CD4-positive, CD25-positive, alpha-beta regulatory T cell (primary cell): ENCODE results near the gene DEGS1. TPM values are rescaled to one million over a fixed set of nuclear protein-coding genes. Genes with fewer than 3 reads are reported as not detected.
A peak's percentile ranks its signal among the peaks of the same experiment; 100 is the strongest.

ENCODE experiments used
- ATAC-seq, 2 donors: fragments of 150-1000 bp; cut with Tn5 transposase; one replicate each; pipeline ENCODE4 v1.10.0; 2021; ENCODE audit warnings: low read depth in 2 of 2, moderate number of reproducible peaks in 2 of 2, moderate library complexity in 1 of 2
- DNase-seq, 3 donors: peaks; one replicate each; pipeline versions ENCODE4 v3.0.0 to v3.0.0-alpha.2; 2012 to 2022; ENCODE audit warnings: mixed read lengths in 1 of 3
- H3K27ac ChIP-seq: one replicate; pipeline ENCODE4 v1.7.0; 2013; ENCODE audit warnings: mild to moderate bottlenecking, low read length; ENCODE audit not compliant: insufficient read depth, poor library complexity, severe bottlenecking
- H3K27me3 ChIP-seq: one replicate; pipeline ENCODE4 v1.7.0; 2013; ENCODE audit warnings: low read length; ENCODE audit not compliant: control insufficient read depth, insufficient read depth
- H3K36me3 ChIP-seq: one replicate; pipeline ENCODE4 v1.7.0; 2013; ENCODE audit warnings: mild to moderate bottlenecking, low read length, moderate library complexity; ENCODE audit not compliant: control insufficient read depth, insufficient read depth
- H3K4me1 ChIP-seq: 2 replicates; pipeline ENCODE4 v1.7.0; 2013; ENCODE audit warnings: mild to moderate bottlenecking, low read length; ENCODE audit not compliant: insufficient read depth, control insufficient read depth, poor library complexity, severe bottlenecking
- H3K4me3 ChIP-seq: one replicate; pipeline ENCODE4 v1.7.0; 2013; ENCODE audit warnings: low read depth, mild to moderate bottlenecking, low read length, moderate library complexity
- H3K9me3 ChIP-seq, 2 experiments: 1 replicate in 1 of 2; 2 replicates in 1 of 2; pipeline ENCODE4 v1.7.0; 2013; ENCODE audit warnings: low read length in 2 of 2, mild to moderate bottlenecking in 1 of 2, moderate library complexity in 1 of 2; ENCODE audit not compliant: control insufficient read depth in 2 of 2
- H3K27ac Mint-ChIP-seq, 3 donors: one replicate each; pipeline ENCODE4 v1.8.0; 2020 to 2022; ENCODE audit warnings: mild to moderate bottlenecking in 3 of 3, mixed read lengths in 3 of 3, moderate library complexity in 2 of 3
- H3K27me3 Mint-ChIP-seq: one replicate; pipeline ENCODE4 v1.8.0; 2022; ENCODE audit warnings: mild to moderate bottlenecking, mixed read lengths
- H3K36me3 Mint-ChIP-seq: one replicate; pipeline ENCODE4 v1.8.0; 2020; ENCODE audit warnings: mixed read lengths
- H3K4me1 Mint-ChIP-seq, 4 donors: one replicate each; pipeline ENCODE4 v1.8.0; 2020 to 2022; ENCODE audit warnings: mixed read lengths in 4 of 4, mild to moderate bottlenecking in 1 of 4
- H3K4me3 Mint-ChIP-seq, 4 donors: one replicate each; pipeline ENCODE4 v1.8.0; 2020 to 2022; ENCODE audit warnings: mild to moderate bottlenecking in 4 of 4, mixed read lengths in 4 of 4, moderate library complexity in 3 of 4
- H3K9me3 Mint-ChIP-seq, 7 donors: one replicate each; pipeline ENCODE4 v1.8.0; 2020 to 2022; ENCODE audit warnings: mixed read lengths in 7 of 7, mild to moderate bottlenecking in 3 of 7, moderate library complexity in 2 of 7
- polyA plus RNA-seq, 4 donors: library from polyadenylated mRNA; unstranded; fragments of 300-500 nt; fragmentation: Illumina TruSeq; gene quantifications; one replicate each; pipeline ENCODE4 v1.2.3, GENCODE V29; 2021
- total RNA-seq: library from RNA; stranded (reverse); gene quantifications from one replicate; pipeline ENCODE4 v1.2.3, GENCODE V29; 2022

The DEGS1 gene
- total and polyA plus RNA-seq, 5 donors from 2014 or later: 46.1 to 161 (median 132) TPM

DNA sequence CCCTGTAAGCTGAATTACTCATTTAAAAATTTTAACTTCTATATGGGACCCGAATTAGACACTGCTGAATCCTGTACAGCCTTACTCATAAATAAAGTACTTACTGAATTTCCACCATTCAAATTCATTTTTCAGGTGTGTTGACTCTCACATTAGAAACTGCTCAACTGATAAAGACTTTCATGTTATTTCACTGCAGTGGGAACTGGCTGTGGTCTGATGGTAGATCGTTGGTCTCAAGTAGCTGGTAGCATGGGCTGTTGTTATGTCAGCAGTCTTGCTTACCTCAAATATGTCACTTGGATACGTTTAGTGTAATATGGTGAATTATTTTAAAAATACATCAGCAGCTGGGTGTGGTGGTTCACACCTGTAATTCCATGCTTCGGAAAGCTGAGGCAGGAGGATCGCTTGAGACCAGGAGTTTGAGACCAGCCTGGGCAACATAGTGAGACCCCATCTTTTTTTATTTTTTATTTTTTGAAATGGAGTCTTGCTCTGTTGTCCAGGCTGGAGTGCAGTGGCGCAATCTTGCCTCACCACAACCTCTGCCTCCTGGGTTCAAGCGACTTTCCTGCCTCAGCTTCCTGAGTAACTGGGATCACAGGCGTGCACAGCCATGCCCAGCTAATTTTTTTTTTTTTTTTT, 10.4 kb downstream of the DEGS1 start:
- Histone ChIP-seq H3K27ac (peak overlapping the region; percentile 23), H3K27me3 (no peaks in the 10 kb centered on the region), H3K4me3 (no peak overlapping the region), H3K9me3 (no peaks in the 10 kb centered on the region), H3K36me3 (peaks cover 33% of the 10 kb centered on the region), H3K4me1 (peaks cover 18% of the 10 kb centered on the region)
- Mint-ChIP-seq H3K4me1 (peaks cover 21 to 35% (median 27%) of the 10 kb centered on the region in 4 donors), H3K27me3 (no peaks in the 10 kb centered on the region), H3K4me3 (no peak overlapping the region), H3K27ac (peak overlapping the region in 1 of 3 donors; percentile 58), H3K9me3 (peaks cover 0 to 3% (median 0%) of the 10 kb centered on the region in 7 donors), H3K36me3 (peaks cover 30% of the 10 kb centered on the region)
- no peak for DNase-seq
- ATAC-seq: no peak

DNA sequence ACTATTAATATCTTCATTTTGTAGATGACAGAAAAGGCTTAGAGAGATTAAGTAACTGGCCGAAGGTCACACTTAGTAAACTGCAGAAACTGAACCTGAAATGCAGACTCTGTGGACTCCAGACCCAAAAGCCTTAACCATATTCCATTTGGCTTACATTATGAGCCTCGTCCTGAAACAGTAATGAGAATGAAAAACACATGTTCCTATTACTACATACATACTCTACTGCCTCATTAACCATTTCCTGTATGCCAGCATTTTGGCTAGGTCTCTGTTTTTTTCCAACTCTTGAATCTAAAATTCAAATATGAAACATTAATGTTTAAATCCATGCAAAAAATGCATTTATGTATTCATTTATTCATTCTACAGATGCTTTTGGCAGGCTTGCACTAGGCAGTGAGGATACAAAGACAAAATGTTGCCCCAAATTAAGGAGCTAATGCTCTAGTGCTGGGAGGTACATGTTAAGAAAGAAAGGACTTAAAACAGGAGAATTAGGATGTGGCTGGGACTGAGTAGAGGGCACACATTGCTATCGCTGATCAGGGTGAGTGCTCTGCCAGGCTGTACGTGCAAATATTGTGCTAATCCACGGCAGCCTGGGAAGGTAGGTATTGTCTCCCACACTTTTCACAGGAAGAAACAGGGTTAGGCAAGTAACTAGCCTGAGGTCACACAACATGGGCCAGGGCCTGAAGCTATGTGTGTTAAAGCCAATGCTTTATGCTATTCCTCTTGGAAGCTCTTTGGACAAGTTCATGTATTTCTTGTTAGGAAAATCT, 14.0 kb downstream of the DEGS1 start:
- peaks cover 25% of the 10 kb centered on the region for H3K36me3 Mint-ChIP-seq
- peak overlapping the region; percentile 5 to 49 (median 8) for H3K27ac Mint-ChIP-seq
- H3K27ac ChIP-seq: no peak overlapping the region
- ATAC-seq (no peak), DNase-seq (no peak)
- H3K4me3 ChIP-seq: no peak overlapping the region
- peaks cover 7 to 17% (median 11%) of the 10 kb centered on the region in 4 donors for H3K4me1 Mint-ChIP-seq
- H3K4me1 ChIP-seq: peaks cover 10% of the 10 kb centered on the region
- H3K36me3 ChIP-seq: peaks cover 17% of the 10 kb centered on the region
- H3K9me3 ChIP-seq: no peaks in the 10 kb centered on the region
- no peaks in the 10 kb centered on the region for H3K27me3 ChIP-seq
- H3K9me3 Mint-ChIP-seq: peaks cover 0 to 2% (median 0%) of the 10 kb centered on the region in 7 donors
- no peak overlapping the region for H3K4me3 Mint-ChIP-seq
- H3K27me3 Mint-ChIP-seq: no peaks in the 10 kb centered on the region

DNA sequence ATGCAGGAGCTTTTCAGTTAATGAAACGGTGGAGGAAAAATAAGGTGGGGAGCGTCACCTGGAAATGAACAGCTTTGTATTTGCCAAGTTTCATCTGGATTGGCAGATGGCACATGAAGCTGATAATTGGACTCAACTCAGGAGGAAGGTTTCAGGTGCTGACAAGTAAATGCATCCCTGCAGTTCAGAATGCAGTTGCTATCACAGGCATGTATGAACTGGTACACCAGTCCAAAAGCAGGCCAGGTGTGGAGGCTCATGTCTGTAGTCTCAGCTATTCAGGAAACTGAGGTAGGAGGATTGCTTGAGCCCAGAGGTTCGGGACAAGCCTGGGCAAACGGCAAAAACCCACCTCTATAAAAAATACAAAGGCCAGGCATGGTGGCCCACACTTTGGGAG, 15.5 kb downstream of the DEGS1 start:
- Mint-ChIP-seq H3K4me1 (peaks cover 0 to 11% (median 5%) of the 10 kb centered on the region in 4 donors), H3K9me3 (peaks cover 0 to 2% (median 0%) of the 10 kb centered on the region in 7 donors), H3K27me3 (no peaks in the 10 kb centered on the region), H3K27ac (peak overlapping the region in 1 of 3 donors; percentile 84), H3K4me3 (no peak overlapping the region), H3K36me3 (peaks cover 16% of the 10 kb centered on the region)
- Histone ChIP-seq H3K27ac (no peak overlapping the region), H3K4me3 (no peak overlapping the region), H3K4me1 (no peaks in the 10 kb centered on the region), H3K9me3 (no peaks in the 10 kb centered on the region), H3K27me3 (no peaks in the 10 kb centered on the region), H3K36me3 (peaks cover 4% of the 10 kb centered on the region)
- no peak for DNase-seq
- ATAC-seq: no peak

DNA sequence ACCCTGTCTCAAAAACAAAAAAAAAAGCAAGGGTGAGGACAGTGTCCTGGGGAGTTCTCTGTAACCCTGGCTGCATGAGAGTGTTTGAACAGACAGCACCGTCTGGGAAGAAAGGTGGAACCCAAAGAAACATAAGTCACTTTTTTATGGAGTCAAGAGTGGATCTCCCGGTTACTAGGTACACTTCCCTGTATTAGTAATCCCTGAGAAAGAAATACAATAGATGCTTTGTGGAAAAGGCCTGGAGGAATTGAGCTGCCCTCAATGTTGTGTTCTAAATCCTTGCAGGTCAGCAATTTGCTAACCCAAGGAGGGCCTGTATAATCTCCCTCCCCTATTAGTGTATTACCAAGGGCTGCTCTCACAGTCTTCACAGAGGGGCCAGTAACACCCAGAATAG, 16.6 kb downstream of the DEGS1 start:
- Histone ChIP-seq H3K9me3 (no peaks in the 10 kb centered on the region), H3K36me3 (no peaks in the 10 kb centered on the region), H3K27me3 (no peaks in the 10 kb centered on the region), H3K4me1 (no peaks in the 10 kb centered on the region), H3K27ac (no peak overlapping the region), H3K4me3 (no peak overlapping the region)
- Mint-ChIP-seq H3K4me1 (peaks cover 3 to 8% (median 6%) of the 10 kb centered on the region in 4 donors), H3K4me3 (no peak overlapping the region), H3K27ac (no peak overlapping the region), H3K36me3 (peaks cover 10% of the 10 kb centered on the region), H3K27me3 (no peaks in the 10 kb centered on the region), H3K9me3 (peaks cover 0 to 2% (median 0%) of the 10 kb centered on the region in 7 donors)
- ATAC-seq (no peak), DNase-seq (no peak)

DNA sequence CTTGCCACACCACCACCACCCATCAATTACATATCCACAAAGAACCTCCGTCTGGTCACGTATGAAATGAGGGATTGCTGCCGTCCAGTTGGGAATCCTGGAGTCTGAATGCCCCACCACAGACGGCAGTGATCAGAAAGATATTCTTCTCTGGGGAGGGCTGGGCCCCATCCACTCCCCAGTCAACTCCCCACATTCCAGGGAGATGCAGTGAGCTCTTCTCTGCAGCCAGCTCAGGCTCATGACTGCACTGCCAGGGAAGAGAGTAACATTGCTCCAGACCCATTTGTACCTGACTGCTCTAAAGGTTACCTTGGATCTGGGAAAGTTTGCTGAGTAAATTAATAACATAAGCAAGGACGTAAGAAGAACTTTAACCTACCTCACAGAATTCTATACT, 18.3 kb downstream of the DEGS1 start:
- ATAC-seq (no peak), DNase-seq (no peak)
- Histone ChIP-seq H3K9me3 (no peaks in the 10 kb centered on the region), H3K36me3 (no peaks in the 10 kb centered on the region), H3K27me3 (no peaks in the 10 kb centered on the region), H3K4me1 (no peaks in the 10 kb centered on the region), H3K27ac (no peak overlapping the region), H3K4me3 (no peak overlapping the region)
- Mint-ChIP-seq H3K27me3 (no peaks in the 10 kb centered on the region), H3K4me1 (peaks cover 0 to 15% (median 9%) of the 10 kb centered on the region in 4 donors), H3K4me3 (no peak overlapping the region), H3K36me3 (peaks cover 7% of the 10 kb centered on the region), H3K9me3 (no peaks in the 10 kb centered on the region), H3K27ac (no peak overlapping the region)

DNA sequence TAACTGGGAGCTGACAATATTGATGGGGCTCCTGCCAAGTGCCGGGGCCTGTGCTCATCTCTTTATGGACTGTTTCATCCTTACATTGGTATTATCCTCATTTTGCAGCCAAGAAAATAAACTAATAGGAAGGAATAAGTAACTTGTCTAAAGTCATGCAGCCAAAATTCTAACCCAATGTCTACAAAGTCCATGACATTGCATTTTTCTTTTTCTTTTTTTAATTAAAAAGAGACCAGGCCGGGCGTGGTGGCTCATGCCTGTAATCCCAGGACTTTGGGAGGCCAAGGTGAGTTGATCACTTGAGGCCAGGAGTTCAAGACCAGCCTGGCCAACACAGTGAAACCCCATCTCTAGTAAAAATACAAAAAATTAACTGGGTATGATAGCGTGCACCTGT, 18.8 kb downstream of the DEGS1 start:
- Mint-ChIP-seq H3K4me3 (no peak overlapping the region), H3K27ac (no peak overlapping the region), H3K36me3 (peaks cover 7% of the 10 kb centered on the region), H3K4me1 (peaks cover 0 to 15% (median 9%) of the 10 kb centered on the region in 4 donors), H3K9me3 (no peaks in the 10 kb centered on the region), H3K27me3 (no peaks in the 10 kb centered on the region)
- H3K27ac ChIP-seq: no peak overlapping the region
- H3K36me3 ChIP-seq: no peaks in the 10 kb centered on the region
- DNase-seq: no peak
- H3K4me3 ChIP-seq: no peak overlapping the region
- ATAC-seq: no peak
- H3K9me3 ChIP-seq: no peaks in the 10 kb centered on the region
- H3K4me1 ChIP-seq: no peaks in the 10 kb centered on the region
- H3K27me3 ChIP-seq: no peaks in the 10 kb centered on the region

DNA sequence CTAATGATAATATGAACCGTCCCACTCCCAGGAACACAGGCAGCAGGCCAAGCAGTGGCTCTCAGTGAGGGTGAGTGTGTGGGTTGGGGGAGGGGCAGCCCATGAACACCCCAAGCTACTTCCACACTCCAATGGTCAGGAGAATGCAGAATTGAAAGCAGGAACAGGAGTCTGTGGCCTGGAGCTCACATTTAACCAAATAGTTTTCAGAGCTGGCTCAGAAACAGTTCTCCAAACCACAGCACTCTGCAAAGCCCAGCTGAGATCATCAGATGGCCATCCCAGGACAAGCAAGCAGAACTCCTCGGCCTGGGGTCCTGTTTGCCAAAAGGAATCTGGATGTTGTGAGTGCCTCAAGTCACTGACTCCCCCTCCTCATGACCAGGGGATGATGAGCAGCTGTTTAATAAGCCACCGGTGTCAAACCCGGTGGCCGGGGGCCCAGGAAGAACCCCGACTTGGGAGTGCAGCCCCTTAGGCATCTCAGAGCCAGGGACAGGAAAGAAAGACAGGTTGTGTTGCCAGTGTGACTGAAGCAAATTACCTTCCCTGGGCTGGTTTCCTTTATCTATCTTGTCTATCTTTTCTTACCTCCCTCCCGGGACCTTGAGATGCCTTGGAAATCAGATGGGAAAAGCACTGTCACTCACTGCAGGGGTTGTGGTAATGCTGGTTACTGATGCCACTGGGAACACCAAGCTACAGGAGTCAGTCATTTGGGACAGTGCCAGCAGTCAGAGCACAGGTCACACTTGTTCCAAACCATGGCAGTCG, 20.4 kb downstream of the DEGS1 start:
- H3K4me1 ChIP-seq: no peaks in the 10 kb centered on the region
- no peaks in the 10 kb centered on the region for H3K27me3 ChIP-seq
- H3K9me3 ChIP-seq: no peaks in the 10 kb centered on the region
- DNase-seq (no peak), ATAC-seq (no peak)
- H3K27ac ChIP-seq: no peak overlapping the region
- no peaks in the 10 kb centered on the region for H3K36me3 ChIP-seq
- H3K9me3 Mint-ChIP-seq: no peaks in the 10 kb centered on the region
- H3K4me3 ChIP-seq: no peak overlapping the region
- no peak overlapping the region for H3K27ac Mint-ChIP-seq
- no peaks in the 10 kb centered on the region for H3K27me3 Mint-ChIP-seq
- H3K4me1 Mint-ChIP-seq: peaks cover 0 to 13% (median 8%) of the 10 kb centered on the region in 4 donors
- peaks cover 7% of the 10 kb centered on the region for H3K36me3 Mint-ChIP-seq
- no peak overlapping the region for H3K4me3 Mint-ChIP-seq
